ENCODE results near the gene KAT7. TPM values are rescaled to one million over a fixed set of nuclear protein-coding genes. Genes with fewer than 3 reads are reported as not detected.

The KAT7 gene
- polyA plus RNA-seq, 1 of the 3 experiments (the other 2 are of a cell fraction): 20.2 TPM

DNA sequence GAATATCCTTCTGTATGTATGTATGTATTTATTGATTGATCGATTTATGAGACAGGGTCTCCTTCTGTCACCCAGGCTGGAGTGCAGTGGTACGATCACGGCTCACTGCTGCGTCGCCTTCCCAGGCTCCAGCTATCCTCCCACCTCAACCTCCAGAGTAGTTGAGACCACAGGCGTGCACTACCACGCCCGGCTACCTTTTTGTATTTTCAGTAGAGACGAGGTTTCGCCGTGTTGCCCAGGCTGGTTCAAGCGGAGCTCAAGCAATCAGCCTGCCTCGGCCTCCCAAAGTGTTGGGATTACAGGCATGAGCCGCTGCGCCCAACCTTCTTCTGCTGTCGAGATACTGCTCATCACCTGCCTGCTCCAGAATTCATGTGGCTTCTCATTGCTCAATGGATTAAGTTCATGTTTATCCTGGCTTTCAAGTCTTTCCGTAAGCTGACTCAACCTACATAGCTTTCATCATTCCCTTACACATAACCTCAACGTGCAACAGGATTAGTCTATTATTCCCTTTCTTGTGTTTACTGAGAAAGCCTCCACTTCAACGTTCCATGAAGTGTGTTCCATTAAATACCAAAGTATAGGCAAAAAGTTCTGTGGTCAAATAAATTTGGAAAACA lies 45.8 kb downstream of the KAT7 start:
- 97% methylated on average over 19 of the region's 19 CpGs for WGBS (ENCODE audit: low lambda C conversion rate)
- ChIA-PET CTCF (interaction anchor here (1.2 to 3.3 kb wide), 2 partner anchors 17 to 163 kb away, joined by 5 to 13 read pairs; no protein-coding TSS in a partner anchor), POLR2A (no interaction called here)
- no peaks in the 10 kb centered on the region for H3K9me3 ChIP-seq
- no peak overlapping the region for H3K4me2 ChIP-seq
- H3K4me1 ChIP-seq (ENCODE audit: control insufficient read depth in 1 of 2, insufficient read depth in 2 of 2, low read depth in 1 of 2, low read length in 1 of 2): peaks cover 0 to 11% of the 10 kb centered on the region in 2 experiments; a peak in 1 of 4 replicates
- H3K27ac ChIP-seq (ENCODE audit: low read depth in 2 of 2, low read length in 1 of 2): no peak overlapping the region
- H3K9me2 ChIP-seq: no peaks in the 10 kb centered on the region
- H3K36me3 ChIP-seq (replicated peaks in 1 of 2; ENCODE audit: control insufficient read depth in 1 of 2, insufficient read depth in 2 of 2, low read length in 1 of 2): peaks cover 23 to 43% of the 10 kb centered on the region in 2 experiments
- no peak overlapping the region for H2AFZ ChIP-seq (ENCODE audit: low read depth)
- H3K9ac ChIP-seq: no peak overlapping the region
- H3K4me3 ChIP-seq (ENCODE audit: low read depth in 2 of 2, low read length in 1 of 2): no peak overlapping the region
- no peak for TF ChIP-seq RXRA (IDR thresholded peaks at IDR 0.05; ENCODE audit: borderline replicate concordance, low read depth)
- TF ChIP-seq, protein P1, sequence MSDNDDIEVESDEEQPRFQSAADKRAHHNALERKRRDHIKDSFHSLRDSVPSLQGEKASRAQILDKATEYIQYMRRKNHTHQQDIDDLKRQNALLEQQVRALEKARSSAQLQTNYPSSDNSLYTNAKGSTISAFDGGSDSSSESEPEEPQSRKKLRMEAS (IDR thresholded peaks at IDR 0.05; ENCODE audit: low read depth): no peak
- TF ChIP-seq JUND (IDR thresholded peaks at IDR 0.05): no peak
- TF ChIP-seq RAD21 (IDR thresholded peaks at IDR 0.05; ENCODE audit: low read length): no peak
- TF ChIP-seq, protein P2, sequence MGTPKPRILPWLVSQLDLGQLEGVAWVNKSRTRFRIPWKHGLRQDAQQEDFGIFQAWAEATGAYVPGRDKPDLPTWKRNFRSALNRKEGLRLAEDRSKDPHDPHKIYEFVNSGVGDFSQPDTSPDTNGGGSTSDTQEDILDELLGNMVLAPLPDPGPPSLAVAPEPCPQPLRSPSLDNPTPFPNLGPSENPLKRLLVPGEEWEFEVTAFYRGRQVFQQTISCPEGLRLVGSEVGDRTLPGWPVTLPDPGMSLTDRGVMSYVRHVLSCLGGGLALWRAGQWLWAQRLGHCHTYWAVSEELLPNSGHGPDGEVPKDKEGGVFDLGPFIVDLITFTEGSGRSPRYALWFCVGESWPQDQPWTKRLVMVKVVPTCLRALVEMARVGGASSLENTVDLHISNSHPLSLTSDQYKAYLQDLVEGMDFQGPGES (IDR thresholded peaks at IDR 0.05; ENCODE audit: low read depth, low read length): no peak
- TF ChIP-seq NFIC (IDR thresholded peaks at IDR 0.05; ENCODE audit: borderline replicate concordance): no peak
- no peak for TF ChIP-seq FOSL2 (IDR thresholded peaks at IDR 0.05; ENCODE audit: borderline replicate concordance, low read depth)
- peaks cover 14% of the 10 kb centered on the region for H3F3A ChIP-seq (replicated peaks; ENCODE audit: insufficient read depth)
- H4K20me1 ChIP-seq (ENCODE audit: insufficient read depth): no peaks in the 10 kb centered on the region
- no peak for DNase-seq
- H3K27me3 ChIP-seq (ENCODE audit: insufficient read depth): no peaks in the 10 kb centered on the region
- H3K79me2 ChIP-seq (ENCODE audit: insufficient read depth): no peaks in the 10 kb centered on the region

DNA sequence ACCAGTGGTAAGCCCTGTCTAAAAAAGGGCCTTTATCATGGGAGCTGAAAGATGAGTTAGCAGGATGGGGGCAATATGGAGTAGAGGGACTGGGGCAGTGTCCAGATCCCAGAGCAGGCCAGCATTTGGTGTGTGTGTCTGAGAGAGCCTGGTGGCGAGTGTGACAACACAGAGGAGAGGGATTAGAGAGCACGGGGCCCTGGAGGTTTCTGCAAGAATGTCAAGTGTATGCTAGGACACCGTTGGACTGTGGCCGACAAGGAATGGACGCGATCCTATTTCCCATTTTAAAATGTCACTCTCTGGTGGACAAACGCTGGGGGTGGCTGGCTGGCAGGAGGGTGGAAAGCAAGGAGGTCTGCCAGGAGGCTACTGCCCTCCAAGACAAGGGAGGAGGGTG lies 47.0 kb downstream of the KAT7 start:
- Histone ChIP-seq H3K4me2 (no peak overlapping the region), H3K36me3 (replicated peaks in 1 of 2; ENCODE audit: control insufficient read depth in 1 of 2, insufficient read depth in 2 of 2, low read length in 1 of 2) (peaks cover 19 to 36% of the 10 kb centered on the region in 2 experiments), H3K27me3 (ENCODE audit: insufficient read depth) (no peaks in the 10 kb centered on the region), H3K9me3 (no peaks in the 10 kb centered on the region), H3K9me2 (no peaks in the 10 kb centered on the region), H2AFZ (ENCODE audit: low read depth) (no peak overlapping the region), H3K4me3 (ENCODE audit: low read depth in 2 of 2, low read length in 1 of 2) (no peak overlapping the region), H3F3A (replicated peaks; ENCODE audit: insufficient read depth) (peaks cover 6% of the 10 kb centered on the region), H4K20me1 (ENCODE audit: insufficient read depth) (no peaks in the 10 kb centered on the region), H3K4me1 (ENCODE audit: control insufficient read depth in 1 of 2, insufficient read depth in 2 of 2, low read depth in 1 of 2, low read length in 1 of 2) (peaks cover 0 to 8% of the 10 kb centered on the region in 2 experiments; a peak in 2 of 4 replicates), H3K9ac (no peak overlapping the region), H3K79me2 (ENCODE audit: insufficient read depth) (no peaks in the 10 kb centered on the region), H3K27ac (ENCODE audit: low read depth in 2 of 2, low read length in 1 of 2) (no peak overlapping the region)
- WGBS (ENCODE audit: low lambda C conversion rate): 91% methylated on average over 7 of the region's 7 CpGs
- DNase-seq: no peak
- TF ChIP-seq, protein P3, sequence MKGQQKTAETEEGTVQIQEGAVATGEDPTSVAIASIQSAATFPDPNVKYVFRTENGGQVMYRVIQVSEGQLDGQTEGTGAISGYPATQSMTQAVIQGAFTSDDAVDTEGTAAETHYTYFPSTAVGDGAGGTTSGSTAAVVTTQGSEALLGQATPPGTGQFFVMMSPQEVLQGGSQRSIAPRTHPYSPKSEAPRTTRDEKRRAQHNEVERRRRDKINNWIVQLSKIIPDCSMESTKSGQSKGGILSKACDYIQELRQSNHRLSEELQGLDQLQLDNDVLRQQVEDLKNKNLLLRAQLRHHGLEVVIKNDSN (IDR thresholded peaks at IDR 0.05; ENCODE audit: borderline replicate concordance, low read depth): no peak
- no peak for TF ChIP-seq SMC3 (IDR thresholded peaks at IDR 0.05; ENCODE audit: low read depth, low read length)
- no peak for TF ChIP-seq MXI1 (IDR thresholded peaks at IDR 0.05; ENCODE audit: low read depth, low read length)
- no peak for TF ChIP-seq FOXM1 (IDR thresholded peaks at IDR 0.05; ENCODE audit: low read depth)
- CTCF ChIA-PET: no interaction called here
- POLR2A ChIA-PET: no interaction called here

All from SK-N-SH (cell line).